ENCODE measurements around the gene FIGNL2.
"Not testable (repeated sequence)": the region's sequence is repeated elsewhere in the genome, so short reads cannot be mapped to it uniquely, and the experiment has no call there.

The FIGNL2 gene

GRCh38 chr12:51818086-51818485 lies 30.4 kb downstream of the FIGNL2 start:
- DNase-seq (ENCODE audit: low spot score) = no peak

- DNase-seq (ENCODE audit: low spot score) = no peak
These were observed 31.2 kb downstream of the FIGNL2 start for GRCh38 chr12:51817027-51817953.

- DNase-seq (ENCODE audit: low spot score) = no peak
These were observed 32.9 kb downstream of the FIGNL2 start for GRCh38 chr12:51815571-51815970.

- DNase-seq (ENCODE audit: low spot score) = peak; percentile 48
These were observed 34.0 kb downstream of the FIGNL2 start for GRCh38 chr12:51814311-51815088.

GRCh38 chr12:51813931-51814310 lies 34.6 kb downstream of the FIGNL2 start:
- no peak for DNase-seq (ENCODE audit: low spot score)

- DNase-seq (ENCODE audit: low spot score) = no peak
These were observed 35.6 kb downstream of the FIGNL2 start for GRCh38 chr12:51812871-51813270.

- no peak for DNase-seq (ENCODE audit: low spot score)
These were observed 37.0 kb downstream of the FIGNL2 start for GRCh38 chr12:51811203-51812202.

- no peak for DNase-seq (ENCODE audit: low spot score)
These were observed 39.3 kb downstream of the FIGNL2 start for GRCh38 chr12:51809193-51809592.

GRCh38 chr12:51806896-51807295 lies 41.6 kb downstream of the FIGNL2 start:
- no peak for DNase-seq (ENCODE audit: low spot score)

GRCh38 chr12:51801027-51801426 lies 47.5 kb downstream of the FIGNL2 start:
- no peak for DNase-seq (ENCODE audit: low spot score)

- no peak for DNase-seq (ENCODE audit: low spot score)
These were observed 50.0 kb downstream of the FIGNL2 start for GRCh38 chr12:51798501-51798900.

- not testable (repeated sequence) for DNase-seq (ENCODE audit: low spot score)
These were observed 50.5 kb downstream of the FIGNL2 start for GRCh38 chr12:51798051-51798450.

GRCh38 chr12:51797301-51797700 lies 51.2 kb downstream of the FIGNL2 start:
- no peak for DNase-seq (ENCODE audit: low spot score)

- no peak for DNase-seq (ENCODE audit: low spot score)
These were observed 55.3 kb downstream of the FIGNL2 start for GRCh38 chr12:51793201-51793600.

GRCh38 chr12:51792417-51792816 lies 56.1 kb downstream of the FIGNL2 start:
- no peak for DNase-seq (ENCODE audit: low spot score)

- DNase-seq (ENCODE audit: low spot score) = no peak
These were observed 59.6 kb downstream of the FIGNL2 start for GRCh38 chr12:51788876-51789275.

GRCh38 chr12:51785906-51786305 lies 62.6 kb downstream of the FIGNL2 start:
- no peak for DNase-seq (ENCODE audit: low spot score)

GRCh38 chr12:51784688-51785087 lies 63.8 kb downstream of the FIGNL2 start:
- no peak for DNase-seq (ENCODE audit: low spot score)

GRCh38 chr12:51779876-51780275 lies 68.6 kb downstream of the FIGNL2 start:
- DNase-seq (ENCODE audit: low spot score) = peak; percentile 81

GRCh38 chr12:51777973-51778372 lies 70.5 kb downstream of the FIGNL2 start:
- DNase-seq (ENCODE audit: low spot score) = no peak

- no peak for DNase-seq (ENCODE audit: low spot score)
These were observed 71.1 kb downstream of the FIGNL2 start for GRCh38 chr12:51777457-51777856.

GRCh38 chr12:51774933-51775332 lies 73.6 kb downstream of the FIGNL2 start:
- no peak for DNase-seq (ENCODE audit: low spot score)

Data from pons (tissue), 1 donor.